Effector memory CD4-positive, alpha-beta T cell (primary cell): ENCODE data around the gene PRSS35.
"Not testable (repeated sequence)": the region's sequence is repeated elsewhere in the genome, so short reads cannot be mapped to it uniquely, and the experiment has no call there.

Experiments used
- DNase-seq, 3 donors: peaks; one replicate each; pipeline ENCODE4 v3.0.0-alpha.2; 2020
- H3K27ac ChIP-seq: 2 replicates; pipeline ENCODE4 v1.7.0; 2013; ENCODE audit warnings: mild to moderate bottlenecking, low read length, moderate library complexity; ENCODE audit not compliant: insufficient read depth, poor library complexity, severe bottlenecking
- H3K27me3 ChIP-seq: replicated peaks from 2 replicates; pipeline ENCODE4 v1.7.0; 2013; ENCODE audit warnings: mild to moderate bottlenecking, low read length; ENCODE audit not compliant: insufficient read depth, control insufficient read depth, poor library complexity, severe bottlenecking
- H3K36me3 ChIP-seq: 2 replicates; pipeline ENCODE4 v1.7.0; 2013; ENCODE audit warnings: mild to moderate bottlenecking, low read length, moderate library complexity; ENCODE audit not compliant: control insufficient read depth, insufficient read depth
- H3K4me1 ChIP-seq: 2 replicates; pipeline ENCODE4 v1.7.0; 2013; ENCODE audit warnings: low read length, mild to moderate bottlenecking; ENCODE audit not compliant: control insufficient read depth, insufficient read depth, poor library complexity, severe bottlenecking
- H3K4me3 ChIP-seq: 2 replicates; pipeline ENCODE4 v1.7.0; 2013; ENCODE audit warnings: low read length, low read depth, mild to moderate bottlenecking; ENCODE audit not compliant: insufficient read depth, poor library complexity, severe bottlenecking
- H3K9me3 ChIP-seq: 2 replicates; pipeline ENCODE4 v1.7.0; 2013; ENCODE audit warnings: mild to moderate bottlenecking, low read length, moderate library complexity; ENCODE audit not compliant: control insufficient read depth

Gene PRSS35

GRCh38 chr6:83514466-83514865, 2.1 kb downstream of the PRSS35 start:
- no peaks in the 10 kb centered on the region for H3K9me3 ChIP-seq
- no peak overlapping the region for H3K4me3 ChIP-seq
- DNase-seq: no peak
- H3K4me1 ChIP-seq: no peaks in the 10 kb centered on the region
- no peaks in the 10 kb centered on the region for H3K36me3 ChIP-seq
- H3K27me3 ChIP-seq: no peaks in the 10 kb centered on the region
- no peak overlapping the region for H3K27ac ChIP-seq

- H3K4me3 ChIP-seq: no peak overlapping the region
- no peak overlapping the region for H3K27ac ChIP-seq
- DNase-seq: no peak
- no peaks in the 10 kb centered on the region for H3K27me3 ChIP-seq
- no peaks in the 10 kb centered on the region for H3K36me3 ChIP-seq
- no peaks in the 10 kb centered on the region for H3K4me1 ChIP-seq
- no peaks in the 10 kb centered on the region for H3K9me3 ChIP-seq
Measured at GRCh38 chr6:83514866-83515466, 2.6 kb downstream of the PRSS35 start.

DNA sequence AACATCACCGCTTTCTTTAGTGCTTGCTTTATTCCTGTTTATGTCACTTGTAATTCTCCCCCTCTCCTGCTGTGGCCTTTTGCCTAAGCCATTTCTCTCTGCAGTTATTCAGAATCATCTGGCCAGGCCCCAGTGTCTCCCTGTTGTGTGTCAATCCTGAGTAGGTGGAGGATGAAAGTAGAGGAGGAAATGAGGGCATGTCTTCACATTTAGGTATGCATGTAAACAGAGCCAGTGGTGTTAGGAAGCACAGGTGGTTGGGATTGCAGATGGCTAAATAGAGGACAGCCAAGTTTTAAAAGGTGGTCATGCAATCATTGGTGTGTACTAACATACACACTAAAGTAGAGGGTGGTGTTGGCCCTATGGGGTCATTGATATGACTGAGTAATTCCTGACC, 5.2 kb downstream of the PRSS35 start:
- no peaks in the 10 kb centered on the region for H3K4me1 ChIP-seq
- H3K27me3 ChIP-seq: no peaks in the 10 kb centered on the region
- no peaks in the 10 kb centered on the region for H3K36me3 ChIP-seq
- no peak overlapping the region for H3K27ac ChIP-seq
- H3K4me3 ChIP-seq: no peak overlapping the region
- H3K9me3 ChIP-seq: no peaks in the 10 kb centered on the region
- DNase-seq: no peak

DNA sequence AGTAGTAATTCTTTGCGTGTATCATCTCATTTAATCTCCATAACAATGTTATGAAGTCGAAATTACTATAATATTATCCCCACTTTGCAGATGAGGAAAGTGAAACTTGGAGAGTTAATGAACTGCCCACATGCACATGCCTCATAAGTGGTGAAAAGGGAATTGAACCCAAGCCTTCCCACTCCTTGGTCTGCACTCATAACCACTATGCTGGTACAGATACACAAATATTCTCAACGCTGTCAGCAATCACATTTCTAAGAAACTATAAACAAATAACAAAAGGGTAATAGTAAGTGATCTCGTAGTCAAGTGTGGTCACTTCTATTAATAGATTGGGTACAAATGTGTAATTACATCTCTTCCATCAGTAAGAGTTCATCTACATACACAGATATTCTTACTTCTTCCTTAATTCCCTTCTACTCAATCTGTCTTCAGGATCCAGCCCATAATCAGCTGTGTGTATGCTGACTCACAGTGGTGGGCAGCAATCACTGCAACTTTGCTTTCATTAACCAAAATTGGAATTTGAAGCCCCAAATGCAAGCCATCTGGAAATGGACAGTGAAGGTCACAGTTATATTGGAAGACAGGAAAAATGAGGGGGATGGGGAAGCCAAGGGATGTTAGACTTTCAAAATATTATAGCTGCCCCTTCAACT, 6.6 kb downstream of the PRSS35 start:
- Histone ChIP-seq H3K9me3 (no peaks in the 10 kb centered on the region), H3K27ac (no peak overlapping the region), H3K4me1 (no peaks in the 10 kb centered on the region), H3K36me3 (no peaks in the 10 kb centered on the region), H3K4me3 (no peak overlapping the region), H3K27me3 (no peaks in the 10 kb centered on the region)
- no peak for DNase-seq

GRCh38 chr6:83536034-83536646, 23.8 kb downstream of the PRSS35 start:
- Histone ChIP-seq H3K4me1 (no peaks in the 10 kb centered on the region), H3K27me3 (no peaks in the 10 kb centered on the region), H3K9me3 (no peaks in the 10 kb centered on the region), H3K27ac (no peak overlapping the region), H3K4me3 (no peak overlapping the region), H3K36me3 (no peaks in the 10 kb centered on the region)
- DNase-seq: no peak

DNA sequence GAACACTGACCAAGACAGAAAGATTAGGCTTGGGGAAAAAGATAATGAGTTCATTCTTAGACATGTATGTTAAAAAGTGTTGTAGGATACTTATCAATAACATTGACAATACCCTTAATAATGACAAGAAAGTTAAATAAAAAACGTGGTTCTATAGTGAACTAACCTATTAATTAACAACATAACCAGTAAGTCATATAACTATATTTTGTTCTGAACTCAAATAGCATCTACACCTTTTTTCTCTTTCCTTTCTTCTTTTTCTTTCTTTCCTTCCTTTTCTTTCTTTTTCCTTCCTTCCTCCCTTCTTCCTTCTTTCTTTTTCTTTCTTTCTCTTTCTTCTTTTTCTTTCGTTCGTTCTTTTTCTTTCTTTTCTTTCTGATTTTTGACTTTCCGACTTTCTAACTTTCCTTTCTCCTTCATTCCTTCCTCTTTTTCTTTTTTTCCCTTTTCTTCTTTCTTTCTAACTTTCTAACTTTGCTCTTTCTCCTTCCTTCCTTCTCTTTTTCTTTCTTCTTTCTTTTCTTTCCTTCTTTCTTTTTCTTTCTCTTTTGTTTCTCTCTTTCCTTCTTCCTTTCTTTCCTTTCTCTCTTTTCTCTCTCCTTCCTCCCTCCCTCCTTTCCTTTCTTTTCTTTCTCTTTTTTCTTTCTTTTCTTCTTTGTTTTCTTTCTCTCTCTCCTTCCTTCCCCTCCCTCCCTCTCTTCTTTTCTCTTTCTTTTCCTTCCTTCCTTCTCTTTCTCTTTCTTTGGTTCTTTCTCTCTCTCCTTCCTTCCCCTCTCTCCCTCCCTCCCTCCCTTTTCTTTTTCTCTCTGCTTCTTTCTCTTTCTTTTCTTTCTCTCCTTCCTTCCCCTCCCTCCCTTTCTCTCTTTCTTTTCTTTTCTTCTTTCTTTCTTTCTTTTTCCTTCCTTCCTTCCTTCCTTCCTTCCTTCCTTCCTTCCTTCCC, 24.6 kb downstream of the PRSS35 start:
- Histone ChIP-seq H3K36me3 (no peaks in the 10 kb centered on the region), H3K4me1 (no peaks in the 10 kb centered on the region), H3K27me3 (no peaks in the 10 kb centered on the region), H3K27ac (no peak overlapping the region), H3K9me3 (no peaks in the 10 kb centered on the region), H3K4me3 (no peak overlapping the region)
- DNase-seq: no peak

DNA sequence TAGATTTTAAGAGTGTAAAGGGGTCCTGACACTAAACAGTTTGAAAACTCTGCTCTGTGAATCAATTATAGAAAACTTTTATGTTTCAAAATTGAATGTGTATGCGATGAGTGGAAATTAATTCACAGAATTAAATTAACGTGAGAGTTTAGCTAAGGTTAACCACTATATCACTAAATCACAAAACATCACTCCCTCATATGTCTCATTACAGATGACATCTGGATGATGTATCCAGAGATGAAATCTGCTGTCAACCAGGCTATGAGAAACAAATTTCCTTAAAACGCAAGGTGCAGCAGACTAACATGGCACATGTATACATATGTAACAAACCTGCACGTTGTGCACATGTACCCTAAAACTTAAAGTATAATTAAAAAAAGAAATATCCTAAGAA, 27.3 kb downstream of the PRSS35 start:
- no peaks in the 10 kb centered on the region for H3K36me3 ChIP-seq
- no peak for DNase-seq

GRCh38 chr6:83546636-83547035, 34.3 kb downstream of the PRSS35 start:
- DNase-seq: no peak
- Histone ChIP-seq H3K9me3 (no peaks in the 10 kb centered on the region), H3K4me1 (no peaks in the 10 kb centered on the region), H3K27me3 (no peaks in the 10 kb centered on the region), H3K4me3 (no peak overlapping the region), H3K36me3 (no peaks in the 10 kb centered on the region), H3K27ac (no peak overlapping the region)

More for the DNA sequence above, 27.3 kb downstream of the PRSS35 start:
- Histone ChIP-seq H3K4me1 (no peaks in the 10 kb centered on the region), H3K9me3 (no peaks in the 10 kb centered on the region), H3K4me3 (no peak overlapping the region), H3K27me3 (no peaks in the 10 kb centered on the region), H3K27ac (no peak overlapping the region)

DNA sequence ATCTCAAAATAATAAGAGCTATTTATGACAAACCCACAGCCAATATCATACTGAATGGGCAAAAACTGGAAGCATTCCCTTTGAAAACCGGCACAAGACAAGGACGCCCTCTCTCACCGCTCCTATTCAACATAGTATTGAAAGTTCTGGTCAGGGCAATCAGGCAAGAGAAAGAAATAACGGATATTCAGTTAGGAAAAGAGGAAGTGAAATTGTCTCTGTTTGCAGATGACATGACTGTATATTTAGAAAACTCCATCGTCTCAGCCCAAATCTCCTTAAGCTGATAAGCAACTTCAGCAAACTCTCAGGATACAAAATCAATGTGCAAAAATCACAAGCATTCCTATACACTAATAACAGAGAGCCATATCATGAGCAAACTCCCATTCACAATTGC, 38.1 kb downstream of the PRSS35 start:
- not testable (repeated sequence) for H3K4me3 ChIP-seq, H3K4me1 ChIP-seq, H3K27me3 ChIP-seq, H3K9me3 ChIP-seq, DNase-seq, H3K36me3 ChIP-seq, H3K27ac ChIP-seq
